ENCODE measurements around the gene AZIN2. TPM values are rescaled to one million over a fixed set of nuclear protein-coding genes. Genes with fewer than 3 reads are reported as not detected.

Gene AZIN2
- total RNA-seq, 2 experiments from 2014 or later: 1.8 to 3.6 TPM

DNA sequence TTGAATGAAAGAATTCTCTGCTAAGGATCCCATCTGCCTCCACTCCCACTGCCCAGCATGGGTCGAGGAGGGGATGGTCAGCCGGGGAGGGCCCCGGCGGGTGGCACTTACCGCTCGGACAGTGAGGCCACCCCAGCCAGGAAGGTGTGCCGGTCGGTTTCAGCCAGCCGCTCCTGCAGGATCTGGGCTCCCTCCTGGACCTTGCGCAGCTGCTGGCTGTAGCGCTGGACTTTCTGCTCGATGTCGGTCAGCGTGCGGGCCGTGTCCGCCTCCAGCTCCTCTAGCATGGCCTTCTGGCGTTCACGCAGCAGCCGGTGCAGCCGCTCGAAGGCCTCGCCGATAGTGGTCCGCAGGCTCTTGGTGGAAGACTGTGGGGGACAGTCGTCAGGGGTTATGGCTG lies 78.6 kb downstream of the AZIN2 start:
- Mint-ChIP-seq H3K27ac (no peak overlapping the region), H3K9me3 (no peaks in the 10 kb centered on the region), H3K4me3 (no peak overlapping the region), H3K27me3 (no peaks in the 10 kb centered on the region), H3K4me1 (peaks cover 2% of the 10 kb centered on the region), H3K36me3 (no peaks in the 10 kb centered on the region)
- DNase-seq: no peak

DNA sequence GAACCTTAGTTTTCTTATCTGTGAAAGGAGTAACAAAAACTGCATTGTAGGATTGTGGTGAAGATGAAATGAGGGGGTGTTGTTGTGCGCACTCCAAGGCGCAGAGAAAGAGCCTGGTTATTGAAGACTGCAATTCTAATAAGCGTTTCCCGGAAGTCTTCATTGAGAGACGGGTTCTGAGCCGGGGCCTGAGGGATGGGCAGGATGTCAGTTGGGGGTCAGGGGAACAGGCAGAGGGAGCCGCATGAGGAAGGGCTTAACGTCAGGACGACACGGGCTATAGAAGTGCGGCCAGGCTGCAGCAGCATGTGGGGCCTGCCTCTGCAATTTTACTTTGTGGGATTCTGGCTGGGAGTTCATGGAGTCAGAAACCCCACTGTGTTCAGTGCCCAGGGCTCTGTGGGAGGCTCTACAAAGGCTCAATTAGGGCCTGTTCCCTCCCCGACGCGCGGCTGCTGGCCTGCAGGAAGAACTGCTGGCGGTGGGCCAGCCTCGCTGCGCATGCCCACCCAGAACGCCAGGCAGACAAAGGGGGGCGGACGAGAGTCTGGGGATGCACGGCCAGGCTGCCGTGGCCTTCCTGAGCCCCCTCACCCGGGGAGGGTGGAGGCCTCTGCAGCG lies 80.2 kb downstream of the AZIN2 start:
- H3K9me3 Mint-ChIP-seq: no peaks in the 10 kb centered on the region
- no peaks in the 10 kb centered on the region for H3K36me3 Mint-ChIP-seq
- H3K27ac Mint-ChIP-seq: no peak overlapping the region
- H3K4me3 Mint-ChIP-seq: no peak overlapping the region
- DNase-seq: no peak
- peaks cover 2% of the 10 kb centered on the region for H3K4me1 Mint-ChIP-seq
- no peaks in the 10 kb centered on the region for H3K27me3 Mint-ChIP-seq

- Mint-ChIP-seq H3K4me3 (no peak overlapping the region), H3K27me3 (no peaks in the 10 kb centered on the region), H3K27ac (no peak overlapping the region), H3K4me1 (peaks cover 2% of the 10 kb centered on the region), H3K36me3 (no peaks in the 10 kb centered on the region), H3K9me3 (no peaks in the 10 kb centered on the region)
- no peak for DNase-seq
Observed at GRCh38 chr1:33162141-33162540, 81.2 kb downstream of the AZIN2 start.

- H3K4me3 Mint-ChIP-seq: no peak overlapping the region
- peaks cover 2% of the 10 kb centered on the region for H3K36me3 Mint-ChIP-seq
- H3K27me3 Mint-ChIP-seq: no peaks in the 10 kb centered on the region
- H3K27ac Mint-ChIP-seq: no peak overlapping the region
- H3K9me3 Mint-ChIP-seq: no peaks in the 10 kb centered on the region
- no peak for DNase-seq
- peaks cover 2% of the 10 kb centered on the region for H3K4me1 Mint-ChIP-seq
Observed at GRCh38 chr1:33163621-33164519, 82.9 kb downstream of the AZIN2 start.

DNA sequence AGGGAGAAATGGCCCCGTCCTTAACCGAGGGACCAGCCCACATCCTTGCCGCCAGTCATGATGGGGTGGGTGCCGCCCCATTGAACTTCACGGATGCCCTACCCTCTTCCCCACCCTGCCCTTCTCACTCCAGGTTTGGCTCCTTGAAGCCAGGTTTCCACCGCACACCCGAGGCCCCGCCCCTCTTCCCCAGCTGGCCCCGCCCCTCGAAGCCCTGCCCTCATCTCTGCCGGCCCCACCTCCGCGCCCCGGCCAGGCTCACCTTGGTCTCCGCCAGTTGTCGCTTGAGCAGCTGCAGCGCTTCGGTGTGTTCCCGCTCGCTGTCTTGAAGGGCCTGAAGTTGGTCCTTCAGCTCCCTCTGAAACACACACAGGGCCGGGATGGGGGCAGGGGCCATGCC lies 84.3 kb downstream of the AZIN2 start:
- no peak overlapping the region for H3K27ac Mint-ChIP-seq
- no peak overlapping the region for H3K4me3 Mint-ChIP-seq
- no peaks in the 10 kb centered on the region for H3K27me3 Mint-ChIP-seq
- H3K36me3 Mint-ChIP-seq: peaks cover 4% of the 10 kb centered on the region
- H3K4me1 Mint-ChIP-seq: peaks cover 2% of the 10 kb centered on the region
- DNase-seq: no peak
- no peaks in the 10 kb centered on the region for H3K9me3 Mint-ChIP-seq

DNA sequence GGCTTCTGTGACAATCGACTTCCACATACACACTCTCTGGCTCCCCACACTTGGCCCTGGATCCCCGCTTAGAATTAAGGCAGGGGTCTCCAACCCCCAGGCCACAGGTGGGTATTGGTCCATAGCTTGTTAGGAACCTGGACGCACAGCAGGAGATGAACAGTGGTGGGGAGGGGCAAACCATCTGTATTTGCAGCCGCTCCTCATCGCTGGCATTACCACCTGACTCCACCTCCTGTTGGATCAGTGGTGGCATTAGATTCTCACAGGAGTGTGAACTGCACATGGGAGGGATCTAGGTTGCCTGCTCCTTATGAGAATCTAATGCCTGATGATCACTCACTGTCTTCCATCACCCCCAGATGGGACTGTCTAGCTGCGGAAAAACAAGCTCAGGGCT lies 84.9 kb downstream of the AZIN2 start:
- Mint-ChIP-seq H3K27ac (no peak overlapping the region), H3K4me3 (no peak overlapping the region), H3K4me1 (peaks cover 2% of the 10 kb centered on the region), H3K9me3 (no peaks in the 10 kb centered on the region), H3K36me3 (peaks cover 4% of the 10 kb centered on the region), H3K27me3 (no peaks in the 10 kb centered on the region)
- no peak for DNase-seq

GRCh38 chr1:33167650-33168447 lies 86.9 kb downstream of the AZIN2 start:
- no peaks in the 10 kb centered on the region for H3K27me3 Mint-ChIP-seq
- H3K27ac Mint-ChIP-seq: no peak overlapping the region
- DNase-seq: no peak
- peaks cover 5% of the 10 kb centered on the region for H3K4me1 Mint-ChIP-seq
- H3K9me3 Mint-ChIP-seq: no peaks in the 10 kb centered on the region
- H3K4me3 Mint-ChIP-seq: no peak overlapping the region
- H3K36me3 Mint-ChIP-seq: peaks cover 4% of the 10 kb centered on the region

DNA sequence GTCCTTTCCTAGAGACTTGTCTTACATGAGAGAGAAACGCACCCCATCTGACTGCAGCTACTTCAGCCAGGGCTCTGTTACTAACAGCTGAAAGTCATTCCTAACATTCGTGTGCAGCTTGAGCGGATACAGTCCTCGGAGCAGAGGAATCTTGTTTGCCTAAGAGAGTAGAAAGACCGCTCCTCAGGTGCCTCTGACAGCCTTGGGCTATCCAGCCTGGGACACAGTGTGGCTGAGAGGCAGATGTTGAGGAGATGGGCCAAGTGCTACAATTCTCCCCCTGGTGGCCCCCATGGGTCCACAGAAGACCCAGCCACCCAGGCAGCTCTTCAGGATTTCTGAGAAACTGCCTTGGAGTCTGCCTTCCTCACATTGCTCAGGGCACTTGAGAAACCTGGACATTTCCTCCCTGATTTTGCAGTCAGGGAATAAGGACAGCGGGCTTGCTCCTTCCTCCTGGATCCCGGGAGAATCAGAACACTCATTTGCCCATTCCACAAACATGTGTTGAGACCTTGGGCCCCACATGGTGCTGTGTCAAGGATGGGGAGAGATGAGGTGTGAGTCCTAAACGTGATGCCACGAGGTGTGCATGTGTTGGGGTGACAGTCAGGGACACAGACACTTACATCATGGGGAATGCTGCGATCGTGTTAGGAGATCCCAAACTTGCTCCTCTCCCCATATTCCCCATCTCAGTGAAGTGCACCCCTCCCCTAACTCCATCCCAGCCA lies 87.8 kb downstream of the AZIN2 start:
- Mint-ChIP-seq H3K27ac (no peak overlapping the region), H3K36me3 (peaks cover 4% of the 10 kb centered on the region), H3K4me1 (peaks cover 5% of the 10 kb centered on the region), H3K9me3 (no peaks in the 10 kb centered on the region), H3K27me3 (no peaks in the 10 kb centered on the region), H3K4me3 (no peak overlapping the region)
- no peak for DNase-seq

- no peak overlapping the region for H3K4me3 Mint-ChIP-seq
- no peaks in the 10 kb centered on the region for H3K27me3 Mint-ChIP-seq
- no peak for DNase-seq
- H3K36me3 Mint-ChIP-seq: peaks cover 4% of the 10 kb centered on the region
- peaks cover 5% of the 10 kb centered on the region for H3K4me1 Mint-ChIP-seq
- H3K9me3 Mint-ChIP-seq: no peaks in the 10 kb centered on the region
- no peak overlapping the region for H3K27ac Mint-ChIP-seq
Observed at GRCh38 chr1:33169290-33170055, 88.5 kb downstream of the AZIN2 start.

Other genes with a start within 250 kb of the AZIN2 start
- not detected for gene FNDC5, start 210.2 kb upstream of the AZIN2 start, total RNA-seq
- gene HPCA, start 194.7 kb upstream of the AZIN2 start, total RNA-seq: under 1 TPM in 1 of 2 experiments, not detected in 1; 0.29 TPM
- gene TMEM54, start 179.8 kb upstream of the AZIN2 start, total RNA-seq: 1 to 10 TPM; 1.2 to 1.4 TPM
- gene RNF19B, start 116.3 kb upstream of the AZIN2 start, total RNA-seq: 10 to 100 TPM in 1 of 2 experiments, 1 to 10 TPM in 1; 8.8 to 10.2 TPM
- gene AK2, start 44.3 kb upstream of the AZIN2 start, total RNA-seq: 100 to 1,000 TPM; 372 to 389 TPM
- 1 to 10 TPM; 3.4 to 4.5 TPM for gene TRIM62, start 100.9 kb downstream of the AZIN2 start, total RNA-seq
- gene ZNF362, start 175.3 kb downstream of the AZIN2 start, total RNA-seq: 1 to 10 TPM; 7.2 to 9.2 TPM
- not detected for gene A3GALT2, start 239.9 kb downstream of the AZIN2 start, total RNA-seq

All from activated naive CD8-positive, alpha-beta T cell treated with anti-CD3 and anti-CD28 coated beads for 36 hours (primary cell).